OCI-LY1 (cell line): ENCODE data around the gene MEIOB.

Experiments
- H2AFZ ChIP-seq: fragments of 200-600 bp; sonication (generic), shearing (Covaris generic); 2 replicates; pipeline ENCODE4 v1.6.0; 2014; ENCODE audit warnings: antibody characterized with exemption, mild to moderate bottlenecking, low read length
- H3F3A ChIP-seq: fragments of 200-600 bp; sonication (generic), shearing (Covaris generic); 2 replicates; pipeline ENCODE4 v1.6.0; 2014; ENCODE audit warnings: mild to moderate bottlenecking, antibody characterized with exemption, low read length, moderate library complexity; ENCODE audit not compliant: insufficient read depth
- H3K27ac ChIP-seq: fragments of 200-600 bp; sonication (generic); 2 replicates; pipeline ENCODE4 v1.5.1; 2014; ENCODE audit warnings: low read length, mixed run types, mild to moderate bottlenecking, low read depth; ENCODE audit not compliant: poor library complexity, severe bottlenecking
- H3K27me3 ChIP-seq: fragments of 200-600 bp; sonication (generic); 2 replicates; pipeline ENCODE4 v1.6.0; 2014; ENCODE audit warnings: antibody characterized with exemption, mild to moderate bottlenecking, low read length, moderate library complexity; ENCODE audit not compliant: insufficient read depth
- H3K36me3 ChIP-seq: fragments of 200-600 bp; sonication (generic); 2 replicates; pipeline ENCODE4 v1.6.1; 2014; ENCODE audit warnings: mild to moderate bottlenecking, antibody characterized with exemption, low read length, moderate library complexity, mixed read lengths; ENCODE audit not compliant: insufficient read depth
- H3K4me1 ChIP-seq: fragments of 200-600 bp; sonication (generic); 2 replicates; pipeline ENCODE4 v1.5.1; 2014; ENCODE audit warnings: mild to moderate bottlenecking, low read length, moderate library complexity; ENCODE audit not compliant: insufficient read depth, severe bottlenecking
- H3K4me2 ChIP-seq: fragments of 200-600 bp; sonication (generic), shearing (Covaris generic); 2 replicates; pipeline ENCODE4 v1.6.1; 2014; ENCODE audit warnings: low read length
- H3K4me3 ChIP-seq: fragments of 200-600 bp; sonication (generic); 2 replicates; pipeline ENCODE4 v1.5.1; 2014; ENCODE audit warnings: low read length, low read depth, mild to moderate bottlenecking, mixed read lengths; ENCODE audit not compliant: poor library complexity, severe bottlenecking
- H3K79me2 ChIP-seq: fragments of 200-600 bp; shearing (Covaris generic); 2 replicates; pipeline ENCODE4 v1.6.1; 2016; ENCODE audit warnings: mixed run types, low read length, mixed read lengths; ENCODE audit not compliant: insufficient read depth
- H3K9ac ChIP-seq: fragments of 200-600 bp; sonication (generic), shearing (Covaris generic); 2 replicates; pipeline ENCODE4 v1.6.1; 2014; ENCODE audit warnings: mild to moderate bottlenecking, low read length, mixed read lengths
- H3K9me2 ChIP-seq: fragments of 200-600 bp; sonication (generic), shearing (Covaris generic); 2 replicates; pipeline ENCODE4 v1.6.1; 2014; ENCODE audit warnings: low read depth, mild to moderate bottlenecking, low read length, mixed read lengths
- H3K9me3 ChIP-seq: fragments of 200-600 bp; shearing (Covaris generic); 2 replicates; pipeline ENCODE4 v1.6.1; 2014; ENCODE audit warnings: low read length, mixed read lengths
- H4K20me1 ChIP-seq: fragments of 200-600 bp; sonication (generic), shearing (Covaris generic); 2 replicates; pipeline ENCODE4 v1.6.0; 2016; ENCODE audit warnings: mild to moderate bottlenecking, low read length; ENCODE audit not compliant: insufficient read depth
- CTCF ChIP-seq: fragments of 200-600 bp; sonication (generic), shearing (Covaris generic); IDR thresholded peaks from 2 replicates; pipeline ENCODE4 v1.5.1; 2017; ENCODE audit warnings: mild to moderate bottlenecking, antibody characterized with exemption, low read length, moderate library complexity, mixed read lengths
- EZH2 ChIP-seq: fragments of 200-600 bp; sonication (generic), shearing (Covaris generic); IDR thresholded peaks from 2 replicates; pipeline ENCODE4 v1.8.0; 2017; ENCODE audit warnings: borderline replicate concordance, mixed run types, mild to moderate bottlenecking, antibody characterized with exemption, low read length, moderate library complexity, mixed read lengths

The MEIOB gene

GRCh38 chr16:1914988-1915387 is 43.0 kb upstream of the MEIOB start:
- Histone ChIP-seq H3F3A (no peaks in the 10 kb centered on the region), H3K4me2 (no peak overlapping the region), H3K4me1 (no peaks in the 10 kb centered on the region), H3K27me3 (peaks cover 3% of the 10 kb centered on the region; the same call in 1 of the 2 replicates), H3K9me2 (no peaks in the 10 kb centered on the region), H3K79me2 (no peaks in the 10 kb centered on the region), H3K27ac (no peak overlapping the region), H2AFZ (no peak overlapping the region), H3K9me3 (no peaks in the 10 kb centered on the region), H3K36me3 (no peaks in the 10 kb centered on the region), H3K9ac (no peak overlapping the region), H3K4me3 (no peak overlapping the region), H4K20me1 (no peaks in the 10 kb centered on the region)
- no peak for TF ChIP-seq EZH2

- Histone ChIP-seq H3K36me3 (no peaks in the 10 kb centered on the region), H3K4me3 (no peak overlapping the region), H3K9me3 (no peaks in the 10 kb centered on the region), H3F3A (no peaks in the 10 kb centered on the region), H3K9ac (no peak overlapping the region), H3K9me2 (no peaks in the 10 kb centered on the region), H3K4me2 (no peak overlapping the region), H3K27me3 (peaks cover 3% of the 10 kb centered on the region; the same call in 1 of the 2 replicates), H3K27ac (no peak overlapping the region), H4K20me1 (no peaks in the 10 kb centered on the region), H3K4me1 (no peaks in the 10 kb centered on the region), H2AFZ (no peak overlapping the region), H3K79me2 (no peaks in the 10 kb centered on the region)
- TF ChIP-seq EZH2 (no peak), CTCF (no peak)
Observed at GRCh38 chr16:1914084-1914608, 42.2 kb upstream of the MEIOB start.

GRCh38 chr16:1913327-1914083 is 41.5 kb upstream of the MEIOB start:
- peaks cover 3% of the 10 kb centered on the region; the same call in 1 of the 2 replicates for H3K27me3 ChIP-seq
- no peaks in the 10 kb centered on the region for H3K4me1 ChIP-seq
- H3F3A ChIP-seq: no peaks in the 10 kb centered on the region
- H3K79me2 ChIP-seq: no peaks in the 10 kb centered on the region
- H3K9me3 ChIP-seq: no peaks in the 10 kb centered on the region
- H3K36me3 ChIP-seq: no peaks in the 10 kb centered on the region
- TF ChIP-seq CTCF (no peak), EZH2 (no peak)
- H4K20me1 ChIP-seq: no peaks in the 10 kb centered on the region
- no peak overlapping the region for H2AFZ ChIP-seq
- H3K9me2 ChIP-seq: no peaks in the 10 kb centered on the region
- no peak overlapping the region for H3K4me3 ChIP-seq
- H3K4me2 ChIP-seq: no peak overlapping the region
- H3K27ac ChIP-seq: no peak overlapping the region
- H3K9ac ChIP-seq: no peak overlapping the region

- Histone ChIP-seq H3K4me1 (no peaks in the 10 kb centered on the region), H3K79me2 (no peaks in the 10 kb centered on the region), H3K9me3 (no peaks in the 10 kb centered on the region), H3F3A (no peaks in the 10 kb centered on the region), H3K9me2 (no peaks in the 10 kb centered on the region), H3K9ac (no peak overlapping the region), H3K27ac (no peak overlapping the region), H3K4me3 (no peak overlapping the region), H3K36me3 (no peaks in the 10 kb centered on the region), H3K4me2 (no peak overlapping the region), H2AFZ (no peak overlapping the region), H4K20me1 (no peaks in the 10 kb centered on the region), H3K27me3 (peaks cover 3% of the 10 kb centered on the region; the same call in 1 of the 2 replicates)
- TF ChIP-seq EZH2: no peak
- no peak for TF ChIP-seq CTCF
Observed at GRCh38 chr16:1912215-1912543, 40.2 kb upstream of the MEIOB start.
